D721Med (cell line): ENCODE data around the gene FOXP1.
A peak's percentile ranks its signal among the peaks of the same experiment; 100 is the strongest.

ENCODE experiments used
- DNase-seq: peaks from one replicate; pipeline ENCODE4 v3.0.0; 2011; ENCODE audit warnings: low spot score; ENCODE audit not compliant: insufficient read length
- FAIRE-seq: peaks from 2 replicates; lab custom pipeline; 2011; peaks lifted over from hg19 to GRCh38; lab: Jason Lieb, UNC
- TF ChIP-seq, protein P1 (sequence below): IDR thresholded peaks from 2 replicates; pipeline ENCODE4 v1.5.1; 2012; ENCODE audit warnings: mild to moderate bottlenecking, control low read depth; ENCODE audit not compliant: insufficient read depth; ENCODE audit errors: missing control alignments

The FOXP1 gene

DNA sequence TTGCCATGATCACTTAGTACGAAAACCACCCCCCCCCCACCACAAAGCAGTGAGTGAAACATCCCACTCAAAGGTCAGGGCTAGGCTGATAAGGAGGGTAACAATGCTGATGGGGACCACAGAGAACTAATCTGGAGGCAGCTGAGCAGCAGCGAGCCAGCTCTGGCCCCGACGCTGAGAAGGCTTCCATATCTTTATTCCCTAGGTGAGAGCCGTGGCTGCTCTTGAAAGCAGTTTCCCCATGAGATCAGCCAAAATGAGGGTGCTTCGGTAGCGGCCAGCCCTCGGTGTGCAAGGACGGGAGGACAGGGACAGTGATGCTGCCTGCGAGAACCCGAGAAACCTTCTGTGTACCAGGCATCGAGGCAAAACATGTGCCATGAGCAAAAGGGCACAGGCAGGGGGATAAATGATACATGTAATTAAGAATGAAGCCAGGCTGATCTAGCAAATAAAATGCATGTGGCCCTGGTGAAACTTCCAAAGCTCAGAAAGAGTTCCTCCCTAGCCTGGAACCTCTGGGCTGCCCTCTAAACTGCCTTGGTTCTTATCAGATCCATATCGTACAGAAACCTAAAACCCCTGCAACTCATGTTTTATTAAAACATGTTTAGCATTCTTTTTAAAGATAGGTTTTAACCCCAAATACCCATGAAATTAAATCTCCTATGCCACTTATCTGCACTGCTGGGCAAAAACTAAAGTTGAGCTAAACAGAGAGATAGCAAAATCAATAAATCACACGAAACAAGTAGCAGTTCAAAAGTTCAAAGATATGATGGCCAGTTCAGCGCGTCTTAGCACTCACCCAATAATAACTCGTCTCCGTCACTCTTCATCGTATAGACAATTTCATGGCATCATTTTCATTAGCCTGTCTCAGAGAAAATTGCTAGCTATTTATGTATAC lies 337.3 kb downstream of the FOXP1 start:
- FAIRE-seq (no peak), DNase-seq (no peak)

DNA sequence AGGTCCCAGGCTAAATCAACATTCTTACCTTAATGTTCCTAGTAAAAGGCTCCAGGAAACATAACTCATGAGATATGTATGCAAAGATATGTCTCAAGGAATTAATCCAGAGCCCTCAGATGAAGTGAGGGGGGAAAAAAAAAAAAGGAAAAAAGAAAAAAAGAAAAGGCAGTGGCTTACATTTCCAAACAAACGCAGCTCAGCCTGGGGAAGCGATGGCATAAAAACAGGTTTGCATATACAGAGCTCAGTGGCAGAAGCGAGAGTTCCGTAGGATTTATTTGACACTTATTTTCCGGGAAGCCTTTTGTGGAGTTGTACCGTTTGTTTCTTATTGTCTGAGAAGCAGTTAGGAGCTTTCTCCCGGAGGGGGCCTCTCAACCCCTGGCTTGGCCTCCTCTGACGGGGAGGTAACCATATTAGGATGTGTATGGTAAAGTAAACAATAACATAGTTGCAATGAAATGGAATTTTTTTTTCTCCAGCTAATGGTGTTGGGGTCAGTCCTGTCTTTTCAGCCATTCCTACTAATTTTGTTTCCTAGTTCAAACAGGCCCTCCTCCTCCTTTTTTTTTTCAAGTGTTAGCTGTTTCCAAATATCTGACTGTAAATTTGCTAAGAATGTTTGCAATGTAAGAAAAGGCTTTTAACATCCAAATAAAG lies 338.6 kb downstream of the FOXP1 start:
- no peak for DNase-seq
- FAIRE-seq = no peak
- TF ChIP-seq, protein P1, sequence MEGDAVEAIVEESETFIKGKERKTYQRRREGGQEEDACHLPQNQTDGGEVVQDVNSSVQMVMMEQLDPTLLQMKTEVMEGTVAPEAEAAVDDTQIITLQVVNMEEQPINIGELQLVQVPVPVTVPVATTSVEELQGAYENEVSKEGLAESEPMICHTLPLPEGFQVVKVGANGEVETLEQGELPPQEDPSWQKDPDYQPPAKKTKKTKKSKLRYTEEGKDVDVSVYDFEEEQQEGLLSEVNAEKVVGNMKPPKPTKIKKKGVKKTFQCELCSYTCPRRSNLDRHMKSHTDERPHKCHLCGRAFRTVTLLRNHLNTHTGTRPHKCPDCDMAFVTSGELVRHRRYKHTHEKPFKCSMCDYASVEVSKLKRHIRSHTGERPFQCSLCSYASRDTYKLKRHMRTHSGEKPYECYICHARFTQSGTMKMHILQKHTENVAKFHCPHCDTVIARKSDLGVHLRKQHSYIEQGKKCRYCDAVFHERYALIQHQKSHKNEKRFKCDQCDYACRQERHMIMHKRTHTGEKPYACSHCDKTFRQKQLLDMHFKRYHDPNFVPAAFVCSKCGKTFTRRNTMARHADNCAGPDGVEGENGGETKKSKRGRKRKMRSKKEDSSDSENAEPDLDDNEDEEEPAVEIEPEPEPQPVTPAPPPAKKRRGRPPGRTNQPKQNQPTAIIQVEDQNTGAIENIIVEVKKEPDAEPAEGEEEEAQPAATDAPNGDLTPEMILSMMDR = no peak

More for the DNA sequence above, 337.3 kb downstream of the FOXP1 start:
- TF ChIP-seq, protein P1 = no peak

DNA sequence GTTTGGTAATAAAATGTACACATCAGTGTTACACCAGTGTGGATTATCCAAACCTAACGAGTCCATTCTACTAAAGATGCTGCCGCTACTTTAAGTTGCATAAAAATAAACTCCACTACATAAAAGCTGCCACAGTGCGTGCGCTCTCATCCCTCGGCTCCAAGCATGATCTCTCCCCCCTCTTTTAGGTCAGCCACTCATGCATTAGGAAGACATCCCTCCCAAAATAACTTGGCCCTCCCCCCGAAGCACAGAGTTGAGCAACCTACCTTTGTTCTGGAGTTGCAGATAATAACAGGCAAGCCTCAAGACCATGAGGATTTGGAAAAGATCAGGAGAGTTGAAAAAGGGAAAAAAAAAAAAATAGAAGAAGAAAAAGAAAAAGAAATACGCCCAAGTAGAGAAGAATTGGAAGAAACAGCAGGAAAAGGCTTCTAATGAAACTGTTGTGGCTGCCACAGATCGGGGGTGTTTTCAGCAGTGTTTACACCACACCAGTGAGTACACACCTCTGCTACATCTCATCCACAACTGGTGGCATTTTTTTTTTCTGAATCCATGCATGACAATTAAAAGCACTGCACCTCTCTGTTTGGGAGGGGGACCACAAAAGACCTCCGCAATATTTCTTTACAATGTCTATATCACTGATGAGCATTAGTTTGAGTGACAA lies 339.2 kb downstream of the FOXP1 start:
- no peak for DNase-seq
- FAIRE-seq = no peak
- TF ChIP-seq, protein P1 = no peak

DNA sequence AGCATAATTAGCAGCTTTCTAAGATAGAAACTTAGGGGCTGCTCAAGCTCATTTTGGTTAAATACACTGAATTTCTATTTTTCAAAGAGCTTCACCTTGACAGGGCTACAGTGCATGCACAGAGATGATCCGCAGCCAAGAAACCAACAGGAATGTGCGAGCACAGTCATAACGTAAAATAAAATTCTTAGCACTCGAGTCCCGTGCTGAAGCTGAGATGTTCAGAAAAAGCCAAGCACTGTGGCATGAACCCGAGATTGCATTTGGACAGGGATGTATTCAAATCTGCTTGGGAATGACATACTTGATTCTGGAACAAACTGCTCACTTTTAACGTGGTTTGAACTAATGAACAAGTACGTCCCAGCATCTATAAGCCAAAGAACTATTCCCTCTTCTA lies 340.3 kb downstream of the FOXP1 start:
- FAIRE-seq = no peak
- DNase-seq = no peak
- TF ChIP-seq, protein P1 = no peak

DNA sequence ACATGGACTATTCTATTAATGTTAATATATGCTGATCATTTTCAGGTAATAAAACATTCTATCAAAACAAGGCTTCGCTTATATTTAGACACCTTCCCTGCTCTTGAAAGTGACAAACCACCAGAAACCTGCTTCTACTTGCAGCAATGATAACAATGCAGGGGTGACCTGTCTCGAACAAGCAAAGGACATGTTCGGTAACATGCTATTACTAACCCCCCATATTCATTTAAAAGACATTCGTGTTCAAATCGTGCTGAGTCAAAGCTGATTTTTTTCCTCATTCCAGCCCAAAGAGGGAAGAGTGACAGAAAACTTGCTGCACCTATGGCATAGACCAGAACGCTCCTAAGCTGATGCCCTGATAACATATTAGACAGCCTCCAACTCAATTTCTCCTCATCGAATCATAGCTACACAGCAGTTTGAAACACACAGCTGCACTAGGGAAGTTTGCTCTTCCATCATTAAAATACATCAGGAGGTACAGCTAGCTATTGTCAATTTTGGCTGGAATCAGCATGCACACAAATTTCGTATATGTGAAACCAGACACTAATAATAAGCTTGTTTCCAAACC lies 341.5 kb downstream of the FOXP1 start:
- no peak for FAIRE-seq
- TF ChIP-seq, protein P1 = no peak
- DNase-seq = no peak

DNA sequence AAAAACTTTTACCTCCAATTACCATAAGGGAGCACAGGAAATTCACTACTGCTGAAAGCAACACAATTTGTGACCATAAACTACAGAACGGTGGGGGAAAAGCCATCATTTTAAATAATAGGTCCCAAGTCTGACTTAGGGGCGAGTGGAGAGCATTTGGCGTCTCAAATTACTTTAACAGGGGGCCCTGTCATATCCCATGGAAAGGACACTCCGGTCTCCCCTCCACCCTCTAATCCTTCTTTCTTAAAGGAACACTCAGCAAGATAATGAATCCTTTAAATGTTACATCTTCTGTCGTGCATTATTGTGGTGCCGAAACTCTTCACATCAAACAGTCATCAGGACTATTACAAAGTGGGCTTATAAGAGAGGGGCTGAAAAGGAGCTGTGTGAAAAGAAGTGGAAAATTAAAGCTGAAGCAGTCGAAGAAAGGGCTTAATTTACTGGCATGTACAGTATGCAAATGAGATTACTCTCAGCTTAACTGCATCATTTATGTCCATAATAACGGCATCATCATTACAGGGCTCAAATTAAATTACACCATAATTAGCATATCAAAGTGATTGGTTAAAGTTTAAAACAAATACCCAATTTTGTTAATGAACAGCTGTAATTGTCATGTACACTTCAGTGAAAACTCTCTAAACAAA lies 342.2 kb downstream of the FOXP1 start:
- DNase-seq (no peak), FAIRE-seq (peak; percentile 16)
- TF ChIP-seq, protein P1 = no peak
